Colon (tissue), 2 donors: Measurements from ENCODE around the gene IGSF10.
"Not testable (repeated sequence)": the region's sequence is repeated elsewhere in the genome, so short reads cannot be mapped to it uniquely, and the experiment has no call there.

Experiments used
- FAIRE-seq: peaks from 2 replicates; lab custom pipeline; 2012; peaks lifted over from hg19 to GRCh38; lab: Jason Lieb, UNC
- donor health status: control.
- donor health status: control.

IGSF10 gene, protein sequence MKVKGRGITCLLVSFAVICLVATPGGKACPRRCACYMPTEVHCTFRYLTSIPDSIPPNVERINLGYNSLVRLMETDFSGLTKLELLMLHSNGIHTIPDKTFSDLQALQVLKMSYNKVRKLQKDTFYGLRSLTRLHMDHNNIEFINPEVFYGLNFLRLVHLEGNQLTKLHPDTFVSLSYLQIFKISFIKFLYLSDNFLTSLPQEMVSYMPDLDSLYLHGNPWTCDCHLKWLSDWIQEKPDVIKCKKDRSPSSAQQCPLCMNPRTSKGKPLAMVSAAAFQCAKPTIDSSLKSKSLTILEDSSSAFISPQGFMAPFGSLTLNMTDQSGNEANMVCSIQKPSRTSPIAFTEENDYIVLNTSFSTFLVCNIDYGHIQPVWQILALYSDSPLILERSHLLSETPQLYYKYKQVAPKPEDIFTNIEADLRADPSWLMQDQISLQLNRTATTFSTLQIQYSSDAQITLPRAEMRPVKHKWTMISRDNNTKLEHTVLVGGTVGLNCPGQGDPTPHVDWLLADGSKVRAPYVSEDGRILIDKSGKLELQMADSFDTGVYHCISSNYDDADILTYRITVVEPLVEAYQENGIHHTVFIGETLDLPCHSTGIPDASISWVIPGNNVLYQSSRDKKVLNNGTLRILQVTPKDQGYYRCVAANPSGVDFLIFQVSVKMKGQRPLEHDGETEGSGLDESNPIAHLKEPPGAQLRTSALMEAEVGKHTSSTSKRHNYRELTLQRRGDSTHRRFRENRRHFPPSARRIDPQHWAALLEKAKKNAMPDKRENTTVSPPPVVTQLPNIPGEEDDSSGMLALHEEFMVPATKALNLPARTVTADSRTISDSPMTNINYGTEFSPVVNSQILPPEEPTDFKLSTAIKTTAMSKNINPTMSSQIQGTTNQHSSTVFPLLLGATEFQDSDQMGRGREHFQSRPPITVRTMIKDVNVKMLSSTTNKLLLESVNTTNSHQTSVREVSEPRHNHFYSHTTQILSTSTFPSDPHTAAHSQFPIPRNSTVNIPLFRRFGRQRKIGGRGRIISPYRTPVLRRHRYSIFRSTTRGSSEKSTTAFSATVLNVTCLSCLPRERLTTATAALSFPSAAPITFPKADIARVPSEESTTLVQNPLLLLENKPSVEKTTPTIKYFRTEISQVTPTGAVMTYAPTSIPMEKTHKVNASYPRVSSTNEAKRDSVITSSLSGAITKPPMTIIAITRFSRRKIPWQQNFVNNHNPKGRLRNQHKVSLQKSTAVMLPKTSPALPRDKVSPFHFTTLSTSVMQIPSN (N-terminal part only)

DNA sequence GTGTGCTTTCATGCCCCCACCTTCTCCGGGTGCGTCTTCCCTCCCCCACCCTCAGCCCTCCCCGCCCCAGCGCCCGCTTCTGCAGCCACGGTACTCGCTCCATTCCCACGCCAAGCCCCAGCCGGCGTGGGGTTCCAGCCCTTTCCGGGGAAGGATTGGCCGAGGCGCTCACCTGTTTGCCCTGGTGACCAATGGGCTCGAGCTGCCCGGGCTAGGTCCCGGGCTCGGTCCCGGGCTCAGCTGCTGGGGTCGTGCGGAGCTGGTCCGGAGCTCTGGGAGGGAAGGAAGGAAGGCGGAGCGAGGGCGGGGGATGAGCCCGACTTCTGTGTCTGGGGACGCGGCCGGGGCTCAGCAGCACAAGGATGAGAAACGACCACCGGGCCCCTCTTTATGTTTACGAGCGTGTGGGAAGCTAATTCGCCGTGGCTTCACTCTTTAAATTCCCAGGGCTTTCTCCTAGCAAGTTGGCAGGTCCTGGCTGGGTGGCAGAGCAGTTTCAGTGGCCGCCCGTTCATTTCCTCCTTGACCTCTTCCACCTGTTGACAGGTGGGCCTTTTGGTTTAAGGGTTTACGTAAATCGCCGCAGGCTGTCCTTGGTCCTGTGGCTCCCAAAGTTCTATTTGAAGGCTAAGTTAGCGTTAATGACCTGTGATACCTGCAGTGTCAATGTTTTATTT, at the start of gene IGSF10:
Gene IGSF10 (minus strand): TSS at position 288 of the 677 bp plus-strand sequence. CDS start 2,352 bp downstream, outside the sequence.
- FAIRE-seq = no peak

DNA sequence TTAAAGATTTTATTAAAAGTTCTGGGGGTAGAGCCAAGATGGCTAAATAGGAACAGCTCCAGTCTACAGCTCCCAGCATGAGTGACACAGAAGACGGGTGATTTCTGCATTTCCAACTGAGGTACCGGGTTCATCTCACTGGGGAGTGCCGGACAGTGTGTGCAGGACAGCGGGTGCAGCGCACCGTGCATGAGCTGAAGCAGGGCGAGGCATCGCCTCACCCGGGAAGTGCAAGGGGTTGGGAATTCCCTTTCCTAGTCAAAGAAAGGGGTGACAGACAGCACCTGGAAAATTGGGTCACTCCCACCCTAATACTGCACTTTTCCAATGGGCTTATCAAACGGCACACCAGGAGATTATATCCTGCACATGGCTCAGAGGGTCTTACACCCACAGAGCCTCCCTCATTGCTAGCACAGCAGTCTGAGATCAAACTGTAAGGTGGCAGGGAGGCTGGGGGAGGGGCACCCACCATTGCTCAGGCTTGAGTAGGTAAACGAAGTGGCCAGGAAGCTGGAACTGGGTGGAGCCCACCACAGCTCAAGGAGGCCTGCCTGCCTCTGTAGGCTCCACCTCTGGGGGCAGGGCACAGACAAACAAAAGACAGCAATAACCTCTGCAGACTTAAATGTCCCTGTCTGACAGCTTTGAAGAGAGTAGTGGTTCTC, 48.7 kb upstream of the IGSF10 start:
- FAIRE-seq = not testable (repeated sequence)

DNA sequence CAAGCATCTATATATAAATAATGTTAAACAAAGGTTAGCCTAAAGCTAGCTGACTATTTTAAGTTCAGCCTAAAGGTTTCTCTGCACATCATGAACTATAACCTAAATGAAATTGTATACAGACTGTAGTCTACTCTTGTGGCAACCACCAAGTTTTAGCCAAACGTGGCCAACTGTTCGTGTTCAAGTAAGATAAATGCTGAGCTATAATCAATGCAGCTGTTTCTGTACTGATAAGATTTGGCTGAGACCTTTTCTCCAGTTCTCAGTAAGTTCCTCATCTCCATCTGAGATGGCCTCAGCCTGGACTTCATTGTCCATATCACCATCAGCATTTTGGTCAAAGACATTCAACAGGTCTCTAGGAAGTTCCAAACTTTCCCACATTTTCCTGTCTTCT, 43.7 kb upstream of the IGSF10 start:
- no peak for FAIRE-seq

DNA sequence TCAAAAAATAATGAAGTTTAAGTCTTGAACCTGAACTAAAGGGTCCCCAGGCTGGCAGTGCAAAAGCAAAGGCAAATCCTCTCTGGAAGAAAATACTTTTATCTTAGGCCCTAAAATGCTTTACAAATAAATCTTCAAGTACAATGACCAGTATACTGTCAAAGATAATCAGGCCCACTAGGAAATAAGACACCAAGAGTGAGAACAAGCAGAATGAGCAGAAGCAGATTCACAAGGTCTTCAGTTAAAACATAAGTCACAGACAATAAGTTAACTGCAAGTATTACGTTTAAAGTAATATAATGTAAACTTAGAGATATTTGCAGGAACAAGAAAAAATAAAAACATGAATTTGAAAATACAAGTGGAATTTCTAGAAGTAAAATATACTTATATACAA, 42.2 kb upstream of the IGSF10 start:
- FAIRE-seq = no peak

DNA sequence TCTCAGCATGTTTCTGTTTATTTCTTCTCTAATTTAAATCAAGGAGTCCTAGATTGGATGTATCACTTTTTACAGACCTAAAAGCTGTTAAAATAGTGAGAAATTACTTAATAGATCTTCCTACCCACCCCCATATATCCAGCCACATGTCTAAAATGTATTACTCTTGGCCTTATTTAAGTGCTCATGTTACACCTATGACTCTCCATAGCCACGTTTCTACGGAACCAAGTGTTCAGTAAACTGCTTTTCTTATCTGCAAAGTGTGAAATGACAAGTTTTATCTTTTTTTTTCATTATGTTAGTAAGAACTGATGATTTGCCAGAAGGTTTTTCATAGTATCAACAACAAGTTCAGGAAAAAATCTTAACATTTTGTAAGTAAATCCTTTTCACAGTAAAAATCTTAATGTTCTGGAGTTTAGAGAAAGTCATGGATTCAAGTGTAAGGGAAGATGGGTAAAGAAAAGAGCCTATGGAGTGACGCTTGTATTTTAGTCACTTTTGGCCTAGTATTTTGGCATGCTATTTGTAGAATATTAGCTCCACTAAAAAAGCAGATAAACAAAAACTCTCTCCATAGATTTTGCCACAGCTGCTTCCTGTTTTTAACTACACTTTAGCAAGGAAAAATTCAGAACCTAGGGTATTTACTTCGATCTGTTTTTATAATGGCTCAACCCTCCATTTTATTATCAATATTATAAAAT, 41.2 kb upstream of the IGSF10 start:
- no peak for FAIRE-seq

DNA sequence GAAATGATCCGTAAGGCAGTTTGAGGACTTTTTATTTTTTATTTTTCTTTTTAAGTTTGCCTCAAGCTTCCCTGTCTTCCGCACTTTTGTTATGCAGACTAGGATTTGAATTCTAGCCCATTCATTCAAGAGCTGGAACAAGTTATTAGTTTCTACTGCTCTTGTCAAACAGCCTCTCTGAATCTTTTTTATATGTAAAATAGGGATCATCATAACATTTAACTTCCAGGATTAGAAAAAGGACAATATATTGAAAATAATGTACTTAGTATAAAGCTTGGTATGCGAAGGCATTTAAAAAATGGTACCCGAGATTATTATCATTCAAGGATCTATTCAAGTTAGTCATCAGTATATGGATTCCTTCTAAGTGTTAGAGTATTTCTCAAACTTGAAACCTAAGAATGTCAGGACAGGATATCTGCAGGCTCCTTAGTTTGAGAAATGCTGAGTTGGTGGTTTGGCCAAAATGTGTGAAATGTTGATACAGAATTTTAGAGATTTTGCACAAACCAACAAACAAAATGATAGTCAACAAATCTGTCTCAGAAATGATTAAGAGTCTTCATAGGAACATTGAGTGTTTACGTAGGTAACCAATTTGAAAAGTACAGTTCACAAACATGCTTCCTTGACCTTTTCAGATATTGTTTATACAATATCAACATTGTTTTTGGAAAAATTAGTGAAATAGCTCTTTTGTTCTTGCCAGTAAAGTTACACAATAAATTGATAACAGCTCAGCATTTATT, 40.5 kb upstream of the IGSF10 start:
- FAIRE-seq = no peak

DNA sequence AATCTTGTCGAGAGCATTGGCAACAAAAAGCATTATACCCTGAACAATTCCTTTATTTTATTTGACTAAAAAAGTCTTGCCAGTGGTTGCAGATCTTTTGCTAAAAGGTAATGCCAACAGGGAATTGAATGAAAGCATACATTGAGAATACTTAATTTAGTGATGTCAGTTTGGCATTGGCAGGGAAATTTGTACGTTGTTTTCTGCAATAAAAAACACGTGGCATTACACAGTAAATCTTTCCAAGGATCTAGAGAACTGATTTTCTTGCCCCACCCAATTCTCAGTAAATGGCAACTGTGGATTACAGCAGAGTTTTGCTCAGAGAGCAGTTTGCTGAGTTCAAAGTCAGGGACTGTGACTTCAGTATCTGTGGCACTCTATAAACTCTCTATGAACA, 38.3 kb upstream of the IGSF10 start:
- FAIRE-seq = no peak

DNA sequence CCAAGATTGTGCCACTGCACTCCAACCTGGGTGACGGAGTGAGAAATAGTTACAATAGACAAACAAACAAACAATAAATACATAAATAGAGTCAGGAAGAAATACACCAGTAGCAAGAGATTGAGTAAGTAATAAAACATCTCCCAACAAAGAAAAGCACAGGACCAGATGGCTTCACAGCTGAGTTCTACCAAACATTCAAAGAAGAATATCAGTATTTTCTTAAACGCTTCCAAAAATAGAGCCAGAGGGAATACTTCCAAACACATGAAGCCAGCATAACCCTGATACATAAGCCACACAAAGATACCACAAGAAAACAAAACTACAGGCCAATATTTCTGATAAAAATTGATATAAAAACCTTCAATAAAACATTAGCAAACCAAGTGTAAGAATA, 30.7 kb upstream of the IGSF10 start:
- FAIRE-seq = no peak

DNA sequence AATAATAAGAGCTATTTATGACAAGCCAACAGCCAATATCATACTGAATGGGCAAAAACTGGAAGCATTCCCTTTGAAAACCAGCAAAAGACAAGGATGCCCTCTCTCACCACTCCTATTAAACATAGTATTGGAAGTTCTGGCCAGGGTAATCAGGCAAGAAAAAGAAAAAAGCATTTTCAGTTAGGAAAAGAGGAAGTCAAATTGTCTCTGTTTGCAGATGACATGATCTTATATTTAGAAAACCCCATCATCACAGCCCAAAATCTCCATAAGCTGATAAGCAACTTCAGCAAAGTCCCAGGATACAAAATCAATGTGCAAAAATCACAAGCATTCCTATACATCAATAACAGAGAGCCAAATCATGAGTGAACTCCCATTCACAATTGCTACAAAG, 27.0 kb upstream of the IGSF10 start:
- FAIRE-seq = not testable (repeated sequence)

DNA sequence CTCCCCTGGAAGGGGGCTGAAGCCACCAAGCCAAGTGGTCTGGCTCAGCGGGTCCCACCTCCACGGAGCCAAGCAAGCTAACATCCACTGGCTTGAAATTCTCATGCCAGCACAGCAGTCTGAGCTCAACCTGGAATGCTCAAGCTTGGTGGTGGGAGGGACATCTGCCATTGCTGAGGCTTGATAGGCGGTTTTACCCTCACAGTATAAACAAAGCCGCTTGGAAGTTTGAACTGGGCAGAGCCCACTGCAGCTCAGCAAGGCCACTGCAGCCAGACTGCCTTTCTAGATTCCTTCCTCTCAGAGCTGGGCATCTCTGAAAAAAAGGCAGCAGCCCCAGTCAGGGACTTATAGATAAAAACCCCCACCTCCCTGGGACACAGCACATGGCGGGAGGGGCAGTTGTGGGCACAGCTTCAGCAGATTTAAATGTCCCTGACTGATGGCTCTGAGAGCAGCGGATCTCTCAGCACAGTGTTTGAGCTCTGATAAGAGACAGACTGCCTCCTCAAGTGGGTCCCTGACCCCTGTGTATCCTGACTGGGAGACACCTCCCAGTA, 23.2 kb upstream of the IGSF10 start:
- FAIRE-seq = no peak

DNA sequence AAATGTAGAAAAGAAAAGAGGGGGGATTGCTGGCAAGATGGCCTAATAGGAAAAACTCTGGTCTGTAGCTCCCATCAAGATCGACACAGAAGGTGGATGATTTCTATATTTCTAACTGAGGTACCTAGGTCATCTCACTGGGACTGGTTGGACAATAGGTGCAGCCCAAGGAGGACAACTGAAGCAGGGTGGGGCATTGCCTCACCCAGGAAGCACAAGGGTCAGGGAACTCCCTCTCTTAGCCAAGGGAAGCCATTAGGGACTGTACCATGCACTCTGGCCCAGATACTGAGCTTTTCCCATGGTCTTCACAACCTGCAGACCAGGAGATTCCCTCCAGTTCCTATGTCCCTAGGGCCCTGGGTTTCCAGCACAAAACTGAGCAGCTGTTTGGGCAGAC, 22.6 kb upstream of the IGSF10 start:
- no peak for FAIRE-seq

DNA sequence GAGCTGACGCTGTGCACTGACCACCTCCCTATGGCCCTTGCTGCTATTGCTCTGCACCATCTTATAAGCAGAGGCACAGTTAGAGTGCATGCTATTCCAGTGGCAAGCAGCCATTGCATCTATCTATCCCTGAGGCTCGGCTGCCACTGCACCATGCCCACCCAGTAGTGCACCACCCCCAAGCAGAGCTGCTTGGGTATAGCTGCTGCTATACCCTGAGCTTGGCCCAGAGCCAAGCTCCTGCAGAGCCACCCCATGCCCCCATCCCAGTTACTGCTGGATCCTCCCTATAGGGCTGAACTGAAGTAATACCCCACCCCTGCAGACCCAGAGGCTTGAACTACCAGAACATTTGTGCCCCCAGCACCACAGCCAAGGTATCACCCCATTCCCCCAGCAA, 19.6 kb upstream of the IGSF10 start:
- no peak for FAIRE-seq

DNA sequence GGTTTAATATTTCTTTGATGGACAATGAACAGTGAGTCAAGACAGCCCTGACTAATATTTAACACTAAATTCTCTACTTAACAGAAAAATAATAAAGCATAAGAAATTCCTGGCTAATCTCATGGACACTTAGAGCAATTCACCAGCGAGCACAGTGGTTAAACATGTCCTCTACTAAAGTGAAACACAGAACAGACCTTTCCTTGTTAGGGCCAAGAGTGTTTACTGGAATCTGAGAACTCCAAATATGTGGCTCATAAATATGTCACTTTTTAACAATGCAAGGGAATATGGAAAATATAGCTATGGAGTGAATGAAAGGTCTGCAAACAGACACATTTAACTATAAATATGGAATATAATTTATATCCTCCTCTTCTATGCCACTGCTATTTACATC, 18.6 kb upstream of the IGSF10 start:
- FAIRE-seq = no peak

DNA sequence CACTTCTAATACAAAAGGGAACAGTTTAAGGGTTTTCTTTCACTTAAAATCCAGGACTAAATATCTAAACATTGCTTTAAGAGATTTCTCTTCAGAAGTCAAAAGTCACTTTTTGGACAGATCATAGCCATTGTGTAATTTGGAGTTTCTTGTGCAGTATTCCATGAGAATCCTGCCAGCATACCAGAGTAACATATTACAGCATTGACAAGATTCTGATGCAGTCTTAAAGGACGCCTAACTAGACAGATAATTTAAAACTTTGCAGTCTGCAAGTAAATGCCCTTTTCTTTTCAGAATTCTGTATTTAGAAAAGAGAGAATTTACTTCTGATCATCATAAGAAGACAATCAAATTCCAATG, 17.5 kb upstream of the IGSF10 start:
- no peak for FAIRE-seq

DNA sequence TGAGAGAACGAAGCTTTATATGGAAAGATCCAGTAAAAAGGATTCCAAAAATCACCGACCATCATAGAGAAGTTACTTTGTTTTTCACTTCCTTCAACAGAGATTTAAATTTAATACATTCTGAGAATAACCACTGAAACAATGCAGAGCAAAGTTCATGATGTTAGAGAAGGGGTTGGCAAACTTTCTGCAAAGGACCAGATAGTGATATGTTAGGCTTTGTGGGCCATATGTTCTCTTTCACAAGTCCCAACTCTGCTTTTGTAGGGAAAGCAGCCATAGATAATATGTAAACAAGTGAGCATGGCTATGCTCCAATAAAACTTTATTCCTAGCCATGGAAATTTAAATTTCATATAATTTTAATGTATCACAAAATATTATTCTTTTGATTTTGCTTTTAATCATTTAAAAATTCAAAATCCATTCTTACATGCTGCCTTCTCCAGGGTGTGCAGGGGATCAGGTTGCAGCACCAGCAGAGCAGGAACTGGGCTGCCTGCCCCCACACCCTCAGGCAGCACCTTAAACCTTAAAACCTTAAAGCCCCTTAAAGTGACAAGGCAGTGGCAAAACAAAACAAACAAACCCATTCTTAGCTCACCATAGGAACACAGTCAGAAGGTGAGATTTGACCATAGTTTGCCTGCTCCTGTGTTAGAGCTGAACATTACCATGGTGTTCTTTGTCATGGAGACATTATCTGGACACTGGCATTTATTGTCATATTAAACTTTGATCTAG, 16.9 kb upstream of the IGSF10 start:
- no peak for FAIRE-seq

DNA sequence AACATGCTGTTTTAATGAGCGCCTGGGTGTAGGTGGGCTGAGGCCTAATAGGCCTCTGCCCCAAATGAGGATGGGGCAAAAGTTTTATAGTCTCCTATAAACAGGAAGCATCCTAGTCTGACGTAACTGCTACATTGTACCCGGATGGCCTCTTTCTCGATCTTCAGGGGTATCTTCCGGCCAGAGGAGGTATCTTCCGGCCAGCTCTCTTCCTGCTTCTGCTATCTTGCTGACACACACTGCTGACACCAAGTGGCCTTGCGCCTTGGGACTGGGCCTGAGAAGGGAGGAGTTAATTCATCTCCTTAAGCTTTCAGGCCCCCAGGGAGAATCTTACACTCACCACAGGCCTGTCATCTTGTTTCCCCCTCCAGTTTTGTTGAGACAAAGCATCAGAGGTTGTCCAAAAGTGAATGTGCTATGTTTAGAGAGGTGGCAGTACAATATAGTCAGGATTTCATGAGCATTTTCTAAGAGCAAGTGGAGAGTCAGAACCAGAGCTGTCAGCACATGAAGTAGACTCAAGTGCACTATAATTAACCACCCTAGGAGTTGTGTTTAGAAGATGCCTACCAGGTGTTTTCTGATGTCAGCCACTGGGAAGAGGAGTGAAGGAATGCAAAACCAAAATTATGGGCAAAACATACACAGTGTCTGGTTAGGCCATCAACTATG, 15.6 kb upstream of the IGSF10 start:
- no peak for FAIRE-seq

DNA sequence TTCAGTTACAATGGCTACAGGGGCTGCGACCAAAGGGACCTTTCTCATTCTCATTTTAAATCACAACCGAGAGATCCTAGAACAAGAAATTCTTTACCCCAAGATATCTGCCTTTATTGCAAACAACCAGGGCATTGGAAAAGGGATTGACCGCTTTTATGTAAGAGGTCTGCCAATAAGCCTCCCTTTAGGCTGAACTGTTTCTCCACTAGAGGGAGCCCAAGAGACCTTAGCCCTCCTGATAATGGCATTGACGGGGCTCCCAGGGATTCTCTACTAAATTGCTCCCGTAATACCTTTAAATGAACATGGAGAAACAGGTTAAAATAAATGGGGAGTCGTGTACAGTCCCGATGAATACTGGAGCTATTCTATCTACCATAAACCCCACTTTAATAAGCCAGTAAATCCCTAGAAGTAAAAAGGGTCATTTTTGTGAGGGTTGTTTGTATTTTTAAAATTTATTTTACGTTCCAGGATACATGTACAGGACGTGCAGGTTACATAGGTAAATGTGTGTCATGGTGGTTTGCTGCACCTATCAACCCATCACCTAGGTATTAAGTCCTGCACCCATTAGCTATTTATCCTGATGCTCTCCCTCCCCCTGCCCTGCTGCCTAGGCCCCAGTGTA, 7.5 kb upstream of the IGSF10 start:
- FAIRE-seq = no peak

DNA sequence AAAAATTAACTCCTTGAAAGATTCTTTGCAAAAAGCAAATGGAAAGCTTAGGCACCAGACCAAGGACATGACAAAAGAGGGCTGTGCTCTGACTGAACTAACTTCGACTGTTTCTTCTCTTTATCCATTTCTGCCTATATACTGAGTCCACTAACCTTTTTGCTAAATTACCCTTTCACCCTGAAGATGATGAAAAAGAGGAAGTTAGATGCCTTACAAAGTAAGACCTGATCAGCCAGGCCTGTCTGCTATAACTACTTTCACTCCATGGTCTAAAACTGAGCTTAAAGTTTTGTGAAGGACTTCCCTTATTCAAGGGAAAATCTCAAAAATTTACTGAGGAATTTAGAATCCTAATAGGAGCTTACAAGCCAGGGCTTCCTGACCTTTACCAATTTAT, 6.2 kb upstream of the IGSF10 start:
- FAIRE-seq = no peak
